Loucy (cell line): ENCODE results near the gene SUFU.

Experiments
- EZH2phosphoT487 ChIP-seq: fragments of 200-600 bp; IDR thresholded peaks from 2 replicates; pipeline ENCODE4 v1.6.1; 2018; ENCODE audit warnings: antibody characterized with exemption, mild to moderate bottlenecking, moderate library complexity, borderline replicate concordance
- TF ChIP-seq, protein P1 (sequence below): fragments of 200-600 bp; sonication (generic); conservative IDR thresholded peaks from 2 replicates; pipeline ENCODE4 v1.5.1; 2014; ENCODE audit warnings: mild to moderate bottlenecking, antibody characterized with exemption, low read length

DNA sequence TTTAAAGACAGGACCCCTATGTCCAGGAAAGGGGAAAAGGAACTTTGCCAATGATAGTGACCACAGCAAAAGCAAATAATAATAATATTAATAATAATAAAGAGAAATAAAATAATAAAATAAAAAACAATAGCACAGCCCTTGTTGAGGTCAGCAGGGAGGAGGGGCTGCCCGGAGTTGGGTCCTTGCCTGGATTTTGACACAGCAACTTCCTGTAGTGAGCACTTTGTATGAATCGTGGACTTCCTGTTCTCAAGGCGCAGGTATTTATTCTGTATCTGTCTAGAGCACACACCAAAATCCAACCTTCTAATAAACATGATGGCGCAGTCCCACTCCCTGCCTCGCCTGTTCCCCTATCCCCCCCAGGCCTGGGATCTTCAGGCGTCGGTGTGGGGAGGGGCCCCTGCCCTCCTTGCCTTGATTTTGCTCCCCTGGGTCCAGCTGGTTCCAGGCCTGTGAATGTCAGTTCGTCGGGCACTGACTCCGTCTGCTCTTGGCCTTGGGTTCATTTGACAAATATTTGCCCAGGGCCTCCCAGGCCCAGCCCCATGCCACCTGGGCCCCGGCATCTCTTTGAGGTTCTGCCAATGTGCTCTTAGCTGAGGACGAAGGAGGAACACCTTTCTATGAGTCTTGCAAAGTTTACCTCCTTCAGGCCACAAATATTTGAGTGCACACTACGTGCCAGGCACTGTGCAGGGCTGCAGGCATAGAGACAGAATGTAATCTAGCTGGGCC, 154.4 kb downstream of the SUFU start:
- TF ChIP-seq, protein P1, sequence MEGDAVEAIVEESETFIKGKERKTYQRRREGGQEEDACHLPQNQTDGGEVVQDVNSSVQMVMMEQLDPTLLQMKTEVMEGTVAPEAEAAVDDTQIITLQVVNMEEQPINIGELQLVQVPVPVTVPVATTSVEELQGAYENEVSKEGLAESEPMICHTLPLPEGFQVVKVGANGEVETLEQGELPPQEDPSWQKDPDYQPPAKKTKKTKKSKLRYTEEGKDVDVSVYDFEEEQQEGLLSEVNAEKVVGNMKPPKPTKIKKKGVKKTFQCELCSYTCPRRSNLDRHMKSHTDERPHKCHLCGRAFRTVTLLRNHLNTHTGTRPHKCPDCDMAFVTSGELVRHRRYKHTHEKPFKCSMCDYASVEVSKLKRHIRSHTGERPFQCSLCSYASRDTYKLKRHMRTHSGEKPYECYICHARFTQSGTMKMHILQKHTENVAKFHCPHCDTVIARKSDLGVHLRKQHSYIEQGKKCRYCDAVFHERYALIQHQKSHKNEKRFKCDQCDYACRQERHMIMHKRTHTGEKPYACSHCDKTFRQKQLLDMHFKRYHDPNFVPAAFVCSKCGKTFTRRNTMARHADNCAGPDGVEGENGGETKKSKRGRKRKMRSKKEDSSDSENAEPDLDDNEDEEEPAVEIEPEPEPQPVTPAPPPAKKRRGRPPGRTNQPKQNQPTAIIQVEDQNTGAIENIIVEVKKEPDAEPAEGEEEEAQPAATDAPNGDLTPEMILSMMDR, result no peak
- TF ChIP-seq EZH2phosphoT487, result no peak
